Lung (tissue), 12 donors: Measurements from ENCODE around the gene SLC38A3. TPM values are rescaled to one million over a fixed set of nuclear protein-coding genes. Genes with fewer than 3 reads are reported as not detected.

Source experiments
- ATAC-seq: fragments of 200-7000 bp; cut with Tn5 transposase; one replicate; pipeline ENCODE4 v1.9.1; 2020; ENCODE audit warnings: moderate number of reproducible peaks; ENCODE audit not compliant: insufficient read depth, low FRiP score
- DNase-seq, 3 donors: peaks; one replicate each; pipeline ENCODE4 v3.0.0-alpha.2; 2013 to 2017
- H3K27ac ChIP-seq, 2 donors: one replicate each; pipeline ENCODE4 v1.5.1; 2013; ENCODE audit warnings: mild to moderate bottlenecking in 2 of 2, moderate library complexity in 2 of 2, control low read depth in 1 of 2, inconsistent platforms in 1 of 2, low read depth in 1 of 2, low read length in 1 of 2
- H3K27me3 ChIP-seq, 3 donors: one replicate each; pipeline ENCODE4 v1.5.1; 2013; ENCODE audit warnings: low read length in 2 of 3; ENCODE audit not compliant: control insufficient read depth in 3 of 3, insufficient read depth in 3 of 3
- H3K36me3 ChIP-seq, 4 donors: one replicate each; pipeline ENCODE4 v1.5.1; 2013; ENCODE audit warnings: low read length in 4 of 4, mild to moderate bottlenecking in 1 of 4, moderate library complexity in 1 of 4; ENCODE audit not compliant: control insufficient read depth in 4 of 4, insufficient read depth in 4 of 4
- H3K4me1 ChIP-seq, 5 donors: one replicate each; pipeline ENCODE4 v1.5.1; 2013; ENCODE audit warnings: low read length in 5 of 5, mild to moderate bottlenecking in 2 of 5, moderate library complexity in 1 of 5; ENCODE audit not compliant: control insufficient read depth in 5 of 5, insufficient read depth in 5 of 5
- H3K4me3 ChIP-seq: one replicate; pipeline ENCODE4 v1.5.1; 2013; ENCODE audit warnings: mild to moderate bottlenecking, control low read depth, moderate library complexity
- H3K9ac ChIP-seq, 2 donors: one replicate each; pipeline ENCODE4 v1.5.1; 2013; ENCODE audit warnings: low read length in 2 of 2, control low read depth in 1 of 2; ENCODE audit not compliant: insufficient read depth in 1 of 2
- H3K9me3 ChIP-seq, 4 donors: one replicate each; pipeline ENCODE4 v1.5.1; 2013; ENCODE audit warnings: low read length in 3 of 4, mild to moderate bottlenecking in 1 of 4, moderate library complexity in 1 of 4; ENCODE audit not compliant: control insufficient read depth in 4 of 4, insufficient read depth in 3 of 4
- WGBS, 2 donors: extraction: QIAGEN DNeasy Blood & Tissue Kit; methylation state at CpG; one replicate each; pipeline ENCODE4 v1.1.7; 2013; 5-methylcytosine and 5-hydroxymethylcytosine counted together
- polyA plus RNA-seq, 2 donors: library from polyadenylated mRNA; stranded (reverse); fragments of 200-250 nt; gene quantifications; one replicate each; pipeline ENCODE4 v1.2.1, GENCODE V29; 2013
- total RNA-seq, 2 donors: library from RNA; depleted of rRNA in 1 of 2; stranded (reverse); fragments of >200 nt in 1 of 2; gene quantifications; one replicate each; pipeline ENCODE4 v1.2.1, GENCODE V29; 2014 to 2021
- TF ChIP-seq, protein P1 (sequence below): IDR thresholded peaks from 2 replicates; pipeline ENCODE4 v1.5.1; 2012; ENCODE audit warnings: mild to moderate bottlenecking; ENCODE audit errors: control extremely low read depth, extremely low read depth
- donor health status: control.
- donor health status: control.
- donor health status: Bipolar disorder and iron deficiency.
- donor health status: healthy.
- donor health status: DM: yes; HTN: yes; CAD: no.

Gene SLC38A3
- total and polyA plus RNA-seq, 4 donors, result 0.08 to 4.3 (median 0.33) TPM

DNA sequence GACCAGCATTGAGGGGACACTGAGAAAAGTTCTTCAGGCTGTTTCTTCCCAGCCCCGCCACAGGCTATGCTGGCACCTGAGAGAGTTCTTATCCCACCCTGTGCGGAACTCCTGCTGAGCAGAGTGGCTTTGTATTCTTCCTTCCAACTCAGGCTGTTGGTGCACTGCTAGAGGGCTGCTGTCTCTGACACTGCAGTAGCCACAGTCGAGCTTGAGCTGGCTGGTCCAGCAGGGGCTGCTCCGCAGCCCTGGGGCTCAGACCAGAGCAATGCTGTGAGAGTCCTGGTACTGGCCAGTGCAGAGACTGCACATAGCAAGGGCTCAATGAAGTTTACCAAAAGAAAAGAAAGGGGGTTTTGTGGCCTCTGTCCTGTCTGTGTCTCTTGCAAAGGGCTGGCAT, 34.6 kb downstream of the SLC38A3 start:
- TF ChIP-seq, protein P1, sequence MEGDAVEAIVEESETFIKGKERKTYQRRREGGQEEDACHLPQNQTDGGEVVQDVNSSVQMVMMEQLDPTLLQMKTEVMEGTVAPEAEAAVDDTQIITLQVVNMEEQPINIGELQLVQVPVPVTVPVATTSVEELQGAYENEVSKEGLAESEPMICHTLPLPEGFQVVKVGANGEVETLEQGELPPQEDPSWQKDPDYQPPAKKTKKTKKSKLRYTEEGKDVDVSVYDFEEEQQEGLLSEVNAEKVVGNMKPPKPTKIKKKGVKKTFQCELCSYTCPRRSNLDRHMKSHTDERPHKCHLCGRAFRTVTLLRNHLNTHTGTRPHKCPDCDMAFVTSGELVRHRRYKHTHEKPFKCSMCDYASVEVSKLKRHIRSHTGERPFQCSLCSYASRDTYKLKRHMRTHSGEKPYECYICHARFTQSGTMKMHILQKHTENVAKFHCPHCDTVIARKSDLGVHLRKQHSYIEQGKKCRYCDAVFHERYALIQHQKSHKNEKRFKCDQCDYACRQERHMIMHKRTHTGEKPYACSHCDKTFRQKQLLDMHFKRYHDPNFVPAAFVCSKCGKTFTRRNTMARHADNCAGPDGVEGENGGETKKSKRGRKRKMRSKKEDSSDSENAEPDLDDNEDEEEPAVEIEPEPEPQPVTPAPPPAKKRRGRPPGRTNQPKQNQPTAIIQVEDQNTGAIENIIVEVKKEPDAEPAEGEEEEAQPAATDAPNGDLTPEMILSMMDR, result no peak
- peaks cover 0 to 11% (median 6%) of the 10 kb centered on the region in 4 donors for H3K36me3 ChIP-seq
- no peak overlapping the region for H3K9ac ChIP-seq
- H3K9me3 ChIP-seq, result no peaks in the 10 kb centered on the region
- ATAC-seq (no peak), DNase-seq (no peak)
- H3K4me1 ChIP-seq, result peaks cover 2 to 40% (median 8%) of the 10 kb centered on the region in 5 donors
- H3K27me3 ChIP-seq, result no peaks in the 10 kb centered on the region
- H3K4me3 ChIP-seq, result no peak overlapping the region
- 70 to 80% methylated on average over 4 of the region's 4 CpGs for WGBS, 2 donors
- peak overlapping the region; percentile 59 to 97 for H3K27ac ChIP-seq

DNA sequence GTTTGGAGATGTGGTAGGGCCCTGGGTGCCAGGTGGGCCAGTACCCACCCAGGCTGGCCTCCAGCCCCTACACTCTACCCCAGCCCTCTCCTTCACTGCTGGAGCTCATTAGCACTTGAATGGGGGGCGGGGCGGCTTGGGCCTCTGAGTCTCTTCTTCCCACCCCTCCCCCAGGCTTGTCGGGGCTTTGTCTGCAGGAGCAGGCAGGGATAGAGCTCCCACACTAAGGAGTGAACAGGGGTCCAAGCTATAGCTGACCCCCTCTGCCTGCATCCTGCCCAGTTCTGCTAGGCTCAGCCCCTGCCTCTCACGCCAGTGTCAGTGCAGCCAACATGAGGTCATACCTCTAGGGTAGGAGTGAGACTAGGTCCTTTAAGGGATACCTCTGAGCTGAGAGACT, 36.1 kb downstream of the SLC38A3 start:
- no peak for ATAC-seq
- no peak overlapping the region for H3K9ac ChIP-seq
- no peaks in the 10 kb centered on the region for H3K9me3 ChIP-seq
- H3K4me1 ChIP-seq, result peaks cover 2 to 50% (median 15%) of the 10 kb centered on the region in 5 donors
- DNase-seq, result no peak
- H3K4me3 ChIP-seq, result no peak overlapping the region
- TF ChIP-seq, protein P1, result no peak
- WGBS, 2 donors, result 62 to 79% methylated on average over 4 of the region's 4 CpGs
- H3K36me3 ChIP-seq, result peaks cover 0 to 11% (median 6%) of the 10 kb centered on the region in 4 donors
- no peaks in the 10 kb centered on the region for H3K27me3 ChIP-seq
- H3K27ac ChIP-seq, result peak overlapping the region; percentile 84 to 95

DNA sequence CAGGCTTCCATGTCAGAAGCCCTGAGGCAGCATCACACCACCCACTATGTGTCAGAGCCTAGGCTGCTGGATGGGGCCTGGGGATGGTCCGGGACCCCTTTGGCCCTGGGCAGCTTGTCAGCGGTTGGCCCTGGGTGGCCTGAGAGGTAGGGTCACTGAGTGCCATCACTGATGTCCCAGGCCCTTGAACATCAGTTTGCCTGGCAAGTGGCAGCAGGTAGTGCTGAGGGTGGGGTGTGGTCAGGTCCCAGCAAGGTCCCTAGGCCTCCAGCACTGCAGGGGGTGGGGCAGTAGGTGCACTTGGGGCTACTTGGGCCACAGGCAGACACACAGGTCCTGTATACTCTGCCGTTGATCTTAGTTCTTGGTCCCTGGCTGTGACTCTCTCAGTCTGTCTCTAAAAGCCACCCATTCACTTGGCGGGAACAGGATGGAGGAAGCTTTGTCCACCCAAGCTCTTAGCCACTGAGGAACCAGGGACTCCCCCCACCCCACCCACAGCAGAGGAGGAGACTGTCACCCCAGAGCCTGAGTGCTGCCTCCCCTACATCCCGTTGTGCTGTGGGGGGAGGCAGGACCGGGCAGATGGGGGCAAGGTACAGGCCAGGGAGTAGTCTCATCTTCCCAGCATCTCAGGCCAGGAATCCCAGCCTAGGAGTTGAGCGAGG, 36.8 kb downstream of the SLC38A3 start:
- no peaks in the 10 kb centered on the region for H3K9me3 ChIP-seq
- H3K9ac ChIP-seq, result no peak overlapping the region
- ATAC-seq (no peak), DNase-seq (no peak)
- TF ChIP-seq, protein P1, result no peak
- no peaks in the 10 kb centered on the region for H3K27me3 ChIP-seq
- H3K4me3 ChIP-seq, result no peak overlapping the region
- H3K27ac ChIP-seq, result peak overlapping the region; percentile 84 to 95
- peaks cover 0 to 11% (median 6%) of the 10 kb centered on the region in 4 donors for H3K36me3 ChIP-seq
- peaks cover 2 to 57% (median 20%) of the 10 kb centered on the region in 5 donors for H3K4me1 ChIP-seq
- WGBS, 2 donors, result 40 to 43% methylated on average over 7 of the region's 7 CpGs
